Measurements from ENCODE around the gene KLC1. TPM values are rescaled to one million over a fixed set of nuclear protein-coding genes. Genes with fewer than 3 reads are reported as not detected.

The KLC1 gene
- total RNA-seq, 1 experiment from 2014 or later = 55.8 TPM

DNA sequence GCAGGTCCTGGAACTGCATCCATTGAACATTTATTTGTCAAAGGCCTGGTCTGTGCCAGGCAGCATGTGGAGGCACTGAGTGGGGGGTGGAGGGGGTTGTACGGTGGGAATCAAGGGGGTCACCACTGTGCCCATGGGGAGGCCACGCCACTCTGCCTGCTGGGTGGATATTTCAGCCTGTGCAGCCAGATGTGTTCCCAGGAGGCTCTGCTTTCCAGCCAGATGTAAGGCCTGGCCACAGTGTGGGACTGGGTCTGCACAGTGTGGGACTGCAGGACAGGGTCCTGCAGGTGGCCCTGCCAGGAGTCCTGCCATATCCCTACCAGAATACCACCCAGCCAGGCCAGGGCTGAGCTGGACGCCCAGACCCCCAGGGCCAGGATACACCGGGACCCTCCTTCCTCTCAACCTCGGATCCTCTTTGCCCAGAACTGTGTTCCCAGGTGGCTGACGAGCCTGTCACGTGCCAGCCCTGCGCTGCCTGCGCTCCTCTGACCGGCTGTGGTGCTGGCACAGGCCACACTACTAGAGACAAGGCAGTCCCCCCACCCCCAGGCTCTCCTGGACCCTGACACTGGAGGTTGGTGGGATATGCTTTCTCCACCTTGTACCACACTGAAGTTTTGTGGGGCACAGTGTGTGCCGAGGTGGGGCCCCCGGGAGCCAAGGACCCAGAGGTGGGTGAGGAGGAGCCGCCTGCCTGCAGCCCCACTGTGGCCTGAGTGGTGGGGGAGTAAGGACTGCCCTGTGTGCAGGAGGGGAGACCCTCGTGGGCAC, 68.8 kb downstream of the KLC1 start:
- in situ Hi-C loops (cut with HindIII; ENCODE audit: low pct_unique_long_range_greater_than_20kb, low sequenced_read_pairs) = no loop called here
- DNase-seq (ENCODE audit: low read depth) = no peak

DNA sequence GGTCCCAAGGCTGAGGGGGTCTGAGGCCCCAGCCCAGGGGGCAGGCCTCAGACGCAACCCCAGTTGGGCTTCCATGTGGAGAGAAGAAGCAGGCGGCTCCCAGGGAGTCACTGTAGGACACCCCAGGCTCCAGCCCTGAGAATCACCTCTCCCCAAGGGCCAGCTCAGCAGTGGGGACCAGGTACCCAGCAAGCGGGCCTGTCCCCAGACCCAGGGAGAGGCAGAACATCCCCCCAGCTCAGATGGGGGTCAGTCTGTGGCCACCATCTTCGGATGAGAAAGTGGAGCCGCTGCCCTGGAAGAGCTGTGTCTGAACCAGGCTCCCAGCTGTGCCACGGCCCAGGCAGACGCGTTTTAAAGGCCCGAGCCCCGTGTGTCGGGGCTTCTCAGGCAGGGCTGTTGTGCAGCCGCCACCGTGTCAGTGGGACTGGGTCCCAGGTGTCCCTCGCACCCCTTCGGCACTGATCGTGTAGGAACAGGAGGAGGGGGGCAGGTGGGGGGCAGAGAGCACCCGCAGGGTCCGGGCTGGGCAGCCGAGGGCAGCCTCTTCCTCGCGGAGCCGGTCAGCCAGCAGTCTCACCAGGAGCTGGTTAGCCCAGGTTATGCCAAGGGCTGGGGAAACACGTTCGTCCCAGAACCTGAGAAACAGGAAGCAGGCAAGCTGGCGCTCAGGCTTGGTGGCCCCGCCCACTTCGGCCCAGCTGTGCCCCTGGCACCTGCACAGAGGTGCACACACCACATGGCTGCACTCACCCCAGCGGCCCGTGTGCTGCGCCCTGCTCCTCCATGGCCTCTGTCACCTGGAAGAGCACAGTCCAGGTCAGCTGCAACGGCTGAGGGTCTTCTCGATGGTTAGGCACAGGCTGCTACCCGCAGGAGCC, 69.6 kb downstream of the KLC1 start:
- in situ Hi-C loops (cut with HindIII; ENCODE audit: low pct_unique_long_range_greater_than_20kb, low sequenced_read_pairs) = no loop called here
- no peak for DNase-seq (ENCODE audit: low read depth)

DNA sequence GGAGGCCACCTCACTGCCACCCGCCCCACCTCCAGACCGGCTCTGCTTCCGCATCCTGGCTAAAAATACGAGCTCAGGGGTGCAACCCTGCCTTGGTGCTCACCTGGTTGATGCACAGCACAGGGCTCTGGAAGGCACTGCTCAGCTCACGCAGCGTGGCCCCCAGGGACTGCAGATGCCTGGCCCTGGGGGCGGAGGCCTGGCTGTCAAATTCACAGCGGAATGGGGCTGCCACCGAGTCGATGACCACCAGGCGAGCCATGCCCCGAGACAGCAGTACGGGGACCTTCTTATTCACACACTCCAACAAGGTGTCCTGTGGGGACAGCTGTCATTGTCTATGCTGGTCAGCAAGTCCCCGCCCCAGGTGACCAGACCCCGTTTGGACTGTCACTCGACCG, 70.2 kb downstream of the KLC1 start:
- no peak for DNase-seq (ENCODE audit: low read depth)
- in situ Hi-C loops (cut with HindIII; ENCODE audit: low pct_unique_long_range_greater_than_20kb, low sequenced_read_pairs) = no loop called here

DNA sequence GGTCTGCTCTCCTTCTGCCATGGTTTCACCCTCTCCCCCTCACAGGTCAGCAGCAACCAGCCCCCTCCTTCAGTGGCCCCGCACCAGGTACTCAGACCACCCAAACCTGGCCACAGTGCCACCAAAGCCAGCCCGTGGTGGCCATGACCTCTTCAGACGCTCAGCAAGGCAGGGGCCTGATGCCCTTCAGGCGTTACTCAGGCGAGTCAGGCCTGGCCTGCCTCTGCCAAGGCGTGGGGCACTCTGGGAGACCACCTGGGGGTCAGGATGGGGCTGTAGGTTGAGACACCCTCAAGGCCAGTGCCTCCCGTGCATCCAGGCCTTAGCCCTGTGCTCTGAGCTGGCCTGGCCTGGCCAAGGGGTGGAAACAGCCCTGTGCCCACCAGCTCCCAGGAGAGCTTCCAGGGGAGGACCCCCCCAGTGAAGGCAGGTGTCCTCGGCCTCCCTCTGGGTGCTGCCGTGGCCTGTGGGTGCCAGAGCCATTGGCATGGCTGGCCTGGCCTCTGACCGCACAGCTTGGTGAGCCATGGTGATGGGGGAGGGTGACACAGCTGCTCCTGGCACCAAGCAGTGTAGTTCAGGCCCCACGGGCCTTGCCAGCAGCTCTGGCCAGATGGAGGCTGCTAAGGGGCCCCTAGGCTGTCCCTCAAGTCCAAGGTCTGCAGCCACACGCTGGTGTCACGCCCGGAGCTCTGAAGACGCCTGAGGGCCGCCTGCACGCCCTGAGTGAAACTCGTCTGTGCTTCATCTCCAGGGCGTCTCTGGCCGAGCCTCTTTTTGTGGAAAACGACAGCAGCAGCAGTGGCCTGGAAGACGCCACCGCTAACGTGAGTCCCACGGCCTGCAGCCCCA, 71.1 kb downstream of the KLC1 start:
- no peak for DNase-seq (ENCODE audit: low read depth)
- in situ Hi-C loops (cut with HindIII; ENCODE audit: low pct_unique_long_range_greater_than_20kb, low sequenced_read_pairs) = no loop called here

DNA sequence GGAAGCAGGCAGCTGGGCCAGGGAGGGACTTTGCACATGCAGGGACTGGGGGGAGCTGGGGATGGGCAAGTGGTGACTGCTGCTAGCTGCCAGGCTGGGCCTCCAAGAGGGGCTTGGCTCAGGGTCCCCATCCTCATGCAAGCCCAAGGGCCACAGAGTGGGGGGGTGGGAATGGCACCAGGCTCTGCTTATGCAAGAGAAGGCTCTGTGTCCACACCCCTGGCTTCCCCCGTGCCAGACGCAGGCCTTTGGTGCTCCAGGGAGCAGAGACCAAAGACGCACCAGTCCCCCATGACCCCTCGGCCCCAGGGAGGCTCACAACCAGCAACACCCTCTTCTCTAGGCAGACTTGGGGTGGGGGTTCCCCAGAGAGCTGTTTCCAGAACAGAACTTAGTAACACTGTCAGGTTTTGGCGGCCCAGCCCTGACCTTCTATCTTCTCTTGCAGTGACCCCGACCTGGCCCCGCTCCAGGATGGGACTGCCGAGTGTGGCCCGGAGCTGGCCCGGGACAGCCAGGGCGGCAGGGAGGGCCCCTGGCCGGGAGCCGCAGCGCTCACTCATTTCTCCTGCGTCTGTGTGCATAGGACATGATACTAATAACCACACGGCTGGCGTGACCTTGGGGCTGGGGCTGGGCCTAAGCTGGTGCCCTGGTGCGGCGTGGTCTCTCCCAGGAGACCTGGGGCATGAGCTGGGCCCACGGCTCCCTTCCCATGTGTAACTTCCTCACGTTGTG, 71.9 kb downstream of the KLC1 start:
- no peak for DNase-seq (ENCODE audit: low read depth)
- in situ Hi-C loops (cut with HindIII; ENCODE audit: low pct_unique_long_range_greater_than_20kb, low sequenced_read_pairs) = no loop called here

DNA sequence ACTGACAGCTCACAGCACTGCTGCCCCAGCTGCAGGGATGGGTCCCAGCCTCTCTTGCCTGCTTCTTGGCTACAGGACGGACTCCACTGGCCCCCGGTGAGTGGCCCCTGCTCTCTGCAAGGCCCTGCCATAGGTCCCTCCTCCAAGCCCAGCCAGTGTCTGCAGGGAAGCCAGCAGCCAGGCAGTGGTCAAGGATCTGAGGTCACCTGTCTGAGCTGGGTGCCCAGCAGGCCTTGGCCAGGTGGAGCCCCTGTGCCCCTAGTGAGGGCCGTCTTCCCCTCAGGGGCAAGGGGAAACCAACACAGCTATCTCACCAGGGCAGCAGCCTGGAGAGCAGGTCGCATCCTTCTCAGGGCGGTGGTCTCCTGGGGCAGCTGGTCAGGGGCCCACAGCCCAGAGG, 73.1 kb downstream of the KLC1 start:
- DNase-seq (ENCODE audit: low read depth) = no peak
- in situ Hi-C loops (cut with HindIII; ENCODE audit: low pct_unique_long_range_greater_than_20kb, low sequenced_read_pairs) = no loop called here

DNA sequence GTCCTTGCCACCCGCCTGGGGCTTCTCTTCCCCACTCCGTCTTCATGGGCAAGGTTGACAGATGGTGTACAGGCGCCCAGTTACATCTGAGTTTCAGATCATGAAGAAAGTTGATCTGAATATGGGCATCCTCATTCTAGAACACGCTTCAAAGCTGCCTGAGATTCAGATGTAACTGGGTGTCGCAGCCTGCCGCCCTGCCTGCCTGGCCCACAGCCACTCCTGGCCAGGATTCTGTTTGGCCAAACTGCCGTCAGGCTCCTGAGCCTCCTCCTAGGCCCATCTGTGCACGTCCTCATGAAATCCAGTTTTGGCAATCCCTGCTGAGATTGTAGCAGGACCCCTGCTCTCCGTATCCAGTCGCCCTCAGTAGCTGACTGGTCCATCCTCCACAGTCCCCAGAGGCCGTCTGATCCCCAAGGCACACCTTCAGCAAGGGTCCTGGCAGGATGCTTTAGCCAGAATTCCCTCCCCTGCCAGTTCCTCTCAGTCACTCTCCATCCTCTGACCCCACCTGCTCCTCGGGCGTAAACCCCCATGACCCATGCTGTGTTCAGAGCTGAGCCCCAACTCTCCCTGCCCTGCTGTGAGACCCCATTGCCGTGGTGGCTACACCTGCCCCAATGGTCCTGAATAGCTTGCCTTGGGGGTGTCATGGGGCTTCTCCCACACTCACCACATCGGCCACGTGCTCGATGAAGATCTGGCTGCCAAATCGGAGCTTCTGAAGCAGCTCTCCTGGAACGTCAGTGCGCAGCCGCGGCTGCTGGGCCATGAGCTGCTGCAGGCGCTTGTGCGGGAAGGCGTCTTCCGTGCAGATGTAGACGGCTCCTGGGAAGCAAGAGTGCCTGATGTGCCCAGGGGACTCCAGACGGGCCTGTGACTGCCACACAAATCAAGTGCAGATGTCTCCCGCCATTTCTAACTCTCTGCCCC, 73.8 kb downstream of the KLC1 start:
- DNase-seq (ENCODE audit: low read depth) = no peak
- in situ Hi-C loops (cut with HindIII; ENCODE audit: low pct_unique_long_range_greater_than_20kb, low sequenced_read_pairs) = no loop called here

DNA sequence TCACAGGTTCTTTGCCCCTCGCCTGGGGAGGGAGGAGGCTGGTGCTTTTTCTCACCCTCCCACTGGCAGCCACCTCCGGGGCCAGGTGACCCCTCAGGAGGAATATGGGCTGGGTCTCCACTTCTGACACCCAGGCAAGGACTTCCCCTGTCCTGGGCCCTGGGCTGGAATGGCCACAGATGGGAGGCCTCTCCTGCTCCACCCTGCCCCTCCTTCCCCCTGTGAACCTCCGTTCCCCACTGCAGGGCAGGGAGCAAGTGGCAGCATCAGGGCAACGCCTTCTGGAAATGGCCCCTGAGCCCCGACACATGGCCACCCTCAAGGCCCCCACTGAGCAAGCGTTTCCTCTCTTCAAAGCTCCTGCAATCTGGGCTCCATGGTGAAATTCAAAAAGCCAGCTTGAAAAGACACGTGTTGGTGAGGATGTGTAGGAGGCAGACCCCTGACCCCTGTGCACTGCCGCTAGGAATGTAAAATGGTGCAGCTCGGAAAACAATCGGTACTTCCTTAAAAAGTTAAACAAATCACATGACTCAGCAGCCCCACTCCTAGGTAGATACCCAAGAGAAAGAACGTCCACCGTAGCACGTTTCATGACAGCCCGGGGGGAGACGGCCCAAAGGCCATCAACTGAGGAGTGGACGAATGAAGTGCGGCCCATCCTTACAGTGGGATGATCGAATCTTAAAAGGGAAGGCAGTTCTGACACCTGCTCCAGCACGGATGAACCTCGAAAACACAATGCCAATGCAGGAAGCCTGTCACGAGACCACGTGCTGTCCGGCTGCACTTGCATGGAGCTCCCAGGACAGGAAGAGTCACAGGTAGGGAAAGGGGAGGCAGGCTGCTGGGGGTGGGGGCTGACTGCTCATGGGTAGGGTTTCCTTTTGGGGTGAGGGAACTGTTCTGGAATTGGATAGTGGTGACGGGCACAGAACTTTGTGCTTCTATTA, 74.7 kb downstream of the KLC1 start:
- in situ Hi-C loops (cut with HindIII; ENCODE audit: low pct_unique_long_range_greater_than_20kb, low sequenced_read_pairs) = no loop called here
- DNase-seq (ENCODE audit: low read depth) = no peak

DNA sequence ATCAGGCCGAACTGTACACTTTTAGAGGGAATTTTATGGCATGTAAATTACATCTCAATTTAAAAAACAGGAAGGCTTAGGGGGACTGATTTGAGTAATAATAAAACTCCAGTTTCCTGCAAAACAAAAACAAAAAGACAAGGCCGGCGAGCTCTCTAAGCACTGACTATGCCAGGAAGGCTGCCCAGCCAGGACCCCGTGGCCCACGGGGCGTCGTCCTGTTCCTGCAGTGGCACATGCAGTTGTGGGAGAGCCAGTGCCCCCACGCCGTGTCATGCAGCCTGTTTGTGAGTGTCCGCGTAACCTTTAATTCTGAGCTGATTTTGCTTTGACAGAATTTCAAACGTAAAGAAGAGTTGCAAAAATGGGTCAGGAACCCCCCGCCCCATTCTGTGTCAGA, 75.7 kb downstream of the KLC1 start:
- in situ Hi-C loops (cut with HindIII; ENCODE audit: low pct_unique_long_range_greater_than_20kb, low sequenced_read_pairs) = no loop called here
- DNase-seq (ENCODE audit: low read depth) = no peak

DNA sequence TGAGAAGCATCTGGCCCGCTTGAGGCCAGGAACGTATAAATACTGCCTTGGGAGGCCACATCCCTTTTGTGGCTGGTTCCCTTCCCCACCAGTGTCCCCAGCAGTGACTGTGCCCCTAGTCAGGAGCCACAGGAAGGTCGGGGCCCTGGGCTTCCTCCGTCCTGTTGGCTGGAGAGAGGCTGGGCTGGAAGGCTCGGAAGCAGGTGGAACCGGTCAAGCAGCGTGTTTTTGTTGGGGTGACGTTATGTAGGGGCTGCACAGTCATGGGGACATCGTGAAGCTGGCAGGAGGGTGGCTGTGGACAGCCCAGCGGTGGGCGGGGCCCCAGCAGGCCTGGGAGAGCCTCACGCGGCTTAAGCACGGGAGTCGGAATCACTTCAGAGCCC, 76.1 kb downstream of the KLC1 start:
- in situ Hi-C loops (cut with HindIII; ENCODE audit: low pct_unique_long_range_greater_than_20kb, low sequenced_read_pairs) = no loop called here
- DNase-seq (ENCODE audit: low read depth) = no peak

DNA sequence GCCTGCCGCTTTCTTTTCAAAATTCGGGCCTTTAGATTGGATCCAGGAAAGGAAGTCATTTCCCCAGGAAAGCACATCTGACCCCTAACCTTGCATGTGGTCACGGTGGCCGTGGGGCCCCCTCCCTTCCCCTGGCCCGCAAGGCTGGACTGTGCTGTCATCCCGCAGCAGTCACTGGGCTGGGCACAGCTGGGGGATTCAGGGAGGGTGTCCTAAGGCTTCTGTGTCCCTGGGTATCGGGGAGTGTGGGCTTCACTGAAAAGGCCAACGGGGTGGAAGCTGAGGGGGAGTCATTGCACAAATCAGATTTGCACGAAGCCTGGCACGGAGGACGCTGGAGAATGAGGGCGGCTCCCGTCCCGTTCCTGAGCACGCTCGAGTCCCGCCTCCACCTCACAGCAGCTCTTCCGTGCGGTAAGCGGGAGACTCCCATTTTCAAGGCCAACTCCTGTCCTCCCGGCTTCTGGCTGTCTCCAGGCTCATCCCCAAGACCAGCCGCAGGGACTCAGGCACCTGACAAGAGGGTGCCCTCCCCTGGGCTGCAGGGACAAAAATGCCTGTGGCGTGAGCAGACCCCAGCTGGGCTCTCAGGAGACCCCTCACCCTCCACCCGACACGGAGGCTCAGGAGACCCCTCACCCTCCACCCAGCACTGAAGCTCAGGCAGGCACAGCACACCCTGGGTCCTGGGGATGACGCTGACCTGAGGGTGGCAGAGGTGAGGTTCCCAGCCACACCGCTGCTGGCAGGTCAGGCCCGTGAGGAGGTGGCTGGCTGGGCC, 76.7 kb downstream of the KLC1 start:
- in situ Hi-C loops (cut with HindIII; ENCODE audit: low pct_unique_long_range_greater_than_20kb, low sequenced_read_pairs) = no loop called here

DNA sequence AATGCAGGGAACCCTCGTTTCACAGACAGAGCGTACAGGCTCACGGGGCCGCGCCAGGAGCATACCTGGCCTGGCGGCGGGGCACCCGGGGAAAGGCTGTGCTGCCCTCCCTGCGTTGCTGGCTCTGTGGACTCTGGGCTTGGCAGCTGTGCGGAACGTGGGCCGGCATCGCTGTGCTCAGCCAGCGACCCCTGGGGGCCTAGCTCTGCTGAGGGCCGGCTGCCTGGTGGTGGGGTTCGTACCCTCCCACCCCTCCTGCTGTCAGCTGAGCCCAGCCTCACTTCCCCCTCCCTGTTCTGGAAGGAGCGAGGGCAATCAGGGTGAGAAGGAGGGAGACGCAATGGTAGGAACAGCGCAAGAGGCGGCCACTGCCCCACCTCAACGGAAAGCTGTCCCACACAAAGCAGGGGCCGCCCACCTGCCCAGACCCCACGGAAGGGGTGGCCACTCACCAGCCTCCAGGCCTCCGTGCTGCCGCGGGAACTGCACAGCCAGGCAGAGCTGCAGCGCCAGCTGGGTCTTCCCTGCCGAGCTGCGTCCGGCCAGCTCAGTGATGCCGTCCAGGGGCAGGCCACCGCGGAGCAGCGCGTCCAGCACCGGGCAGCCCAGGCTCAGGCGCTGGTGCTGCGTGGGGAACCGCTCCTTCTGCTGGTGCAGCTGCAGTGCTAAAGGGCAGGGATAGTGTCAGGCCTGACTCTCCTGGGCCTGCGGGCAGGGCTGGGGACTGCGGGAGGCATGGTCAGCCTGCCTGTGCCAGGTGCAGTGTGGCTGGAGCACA, 77.7 kb downstream of the KLC1 start:
- DNase-seq (ENCODE audit: low read depth) = no peak

More for the DNA sequence above, 76.7 kb downstream of the KLC1 start:
- no peak for DNase-seq (ENCODE audit: low read depth)

DNA sequence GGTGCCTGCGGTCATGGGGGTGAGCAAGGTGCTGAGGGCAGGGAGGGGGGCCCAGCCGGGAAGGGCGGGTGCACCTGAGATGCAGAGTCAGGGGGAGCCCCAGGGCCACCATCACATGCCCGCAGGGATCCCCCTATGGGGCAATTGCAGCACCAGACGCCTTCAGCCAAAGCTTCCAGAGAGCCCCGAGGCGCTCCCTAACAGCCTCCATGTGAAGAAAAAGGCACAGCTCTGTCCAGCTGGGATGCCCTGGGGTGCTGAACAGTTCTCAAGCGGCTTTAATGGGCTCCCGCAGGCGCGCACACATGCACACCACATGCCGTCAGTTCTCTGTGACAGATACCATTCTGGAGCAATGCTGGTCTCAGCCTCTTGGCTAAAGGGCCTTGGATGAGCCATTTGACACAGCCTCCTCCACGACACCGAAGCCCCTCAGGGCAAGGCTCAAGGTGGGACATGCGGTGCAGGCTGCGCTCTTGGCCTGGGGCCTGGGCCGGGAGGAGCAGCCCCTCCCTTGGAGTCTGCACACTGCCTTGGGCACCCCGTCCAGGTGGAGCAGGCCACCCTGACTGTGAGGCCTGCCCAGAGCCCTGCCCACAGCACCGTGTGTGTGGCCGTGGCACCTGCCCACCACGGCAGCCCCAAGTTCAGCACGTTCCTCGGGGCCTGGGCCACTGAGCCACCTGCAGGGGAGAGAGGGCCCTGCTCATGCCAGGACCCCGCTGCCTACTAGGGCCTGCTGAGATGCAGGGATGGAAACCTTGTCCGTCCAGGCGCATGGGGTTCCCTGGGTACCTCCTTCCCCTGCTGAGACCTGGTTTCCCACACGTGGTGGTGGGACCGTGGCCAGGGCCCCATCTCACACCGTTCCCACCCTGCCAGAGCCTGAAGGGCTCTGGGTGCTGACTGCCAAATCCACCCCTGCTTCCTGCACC, 78.6 kb downstream of the KLC1 start:
- no peak for DNase-seq (ENCODE audit: low read depth)
- in situ Hi-C loops (cut with HindIII; ENCODE audit: low pct_unique_long_range_greater_than_20kb, low sequenced_read_pairs) = no loop called here

More for the DNA sequence above, 77.7 kb downstream of the KLC1 start:
- in situ Hi-C loops (cut with HindIII; ENCODE audit: low pct_unique_long_range_greater_than_20kb, low sequenced_read_pairs) = no loop called here

DNA sequence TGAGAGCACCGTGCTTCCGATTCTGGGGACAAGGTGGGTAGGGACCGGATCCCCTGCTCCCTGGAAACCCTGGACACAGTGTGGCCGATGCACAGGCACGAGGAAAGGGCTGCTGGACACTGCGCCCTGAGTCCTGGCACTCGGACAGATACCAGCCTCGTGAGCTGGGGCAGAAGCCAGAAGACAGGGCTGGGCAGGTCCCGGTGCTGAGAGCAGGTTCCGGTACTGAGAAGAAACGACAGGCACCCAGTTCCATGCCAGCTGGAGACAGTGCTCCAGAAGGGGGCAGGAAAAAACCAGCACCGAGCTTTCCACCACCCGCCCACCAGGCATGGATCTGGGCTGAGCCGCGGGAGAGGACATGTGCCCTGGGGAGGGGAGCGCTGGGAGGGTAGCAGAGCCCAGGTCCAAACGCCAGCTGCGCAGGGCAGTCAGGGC, 79.8 kb downstream of the KLC1 start:
- in situ Hi-C loops (cut with HindIII; ENCODE audit: low pct_unique_long_range_greater_than_20kb, low sequenced_read_pairs) = no loop called here
- DNase-seq (ENCODE audit: low read depth) = no peak
